ACC112 (cell line): ENCODE results near the gene SMYD2.

ENCODE experiments used
- H2AFZ ChIP-seq: fragments of 200-600 bp; sonication (generic); one replicate; pipeline ENCODE4 v1.6.0; 2017; ENCODE audit warnings: antibody characterized with exemption, low read length; ENCODE audit not compliant: unreplicated experiment
- H3K27ac ChIP-seq: fragments of 200-600 bp; sonication (generic); 2 replicates; pipeline ENCODE4 v1.5.1; 2014; ENCODE audit warnings: low read depth, mild to moderate bottlenecking, antibody characterized with exemption, low read length, moderate library complexity
- H3K27me3 ChIP-seq: fragments of 200-600 bp; sonication (generic); 2 replicates; pipeline ENCODE4 v1.6.1; 2014; ENCODE audit warnings: mild to moderate bottlenecking, antibody characterized with exemption, low read length, moderate library complexity, mixed read lengths; ENCODE audit not compliant: insufficient read depth
- H3K36me3 ChIP-seq: fragments of 200-600 bp; sonication (generic); 2 replicates; pipeline ENCODE4 v1.6.1; 2016; ENCODE audit warnings: mild to moderate bottlenecking, antibody characterized with exemption, low read length, moderate library complexity, mixed read lengths; ENCODE audit not compliant: insufficient read depth
- H3K4me1 ChIP-seq: fragments of 200-600 bp; sonication (generic); one replicate; pipeline ENCODE4 v1.6.1; 2016; ENCODE audit warnings: low read length, mixed read lengths; ENCODE audit not compliant: insufficient read depth, unreplicated experiment, control insufficient read depth
- H3K4me3 ChIP-seq: fragments of 200-600 bp; sonication (generic); 2 replicates; pipeline ENCODE4 v1.5.1; 2014; ENCODE audit warnings: mild to moderate bottlenecking, low read depth, low read length
- H3K79me2 ChIP-seq: fragments of 200-600 bp; sonication (generic); one replicate; pipeline ENCODE4 v1.6.0; 2016; ENCODE audit warnings: low read length; ENCODE audit not compliant: control insufficient read depth, unreplicated experiment, insufficient read depth

The SMYD2 gene

DNA sequence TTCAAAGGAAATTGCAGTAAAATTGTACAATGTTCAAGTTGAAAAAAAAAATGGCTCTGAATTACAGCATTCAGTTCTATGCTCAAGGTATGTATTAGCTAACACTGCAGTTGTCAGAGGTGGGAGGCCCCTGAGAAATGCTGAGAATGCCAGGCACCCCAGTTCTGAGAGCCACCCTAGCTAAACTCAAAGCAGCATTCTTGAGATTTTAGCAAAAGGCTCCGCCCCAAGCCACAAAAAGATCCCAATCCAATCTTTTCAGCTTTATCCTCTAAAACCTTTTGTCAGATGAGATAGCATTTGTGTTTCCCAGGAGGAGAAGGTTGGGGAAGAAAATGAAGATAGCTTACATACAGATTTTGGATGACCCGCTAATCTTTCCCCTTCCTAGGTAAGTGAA is 68.8 kb downstream of the SMYD2 start:
- H3K4me1 ChIP-seq, result peaks cover 8% of the 10 kb centered on the region
- H3K79me2 ChIP-seq, result no peaks in the 10 kb centered on the region
- no peak overlapping the region for H2AFZ ChIP-seq
- no peak overlapping the region for H3K27ac ChIP-seq
- peaks cover 50% of the 10 kb centered on the region for H3K36me3 ChIP-seq
- H3K4me3 ChIP-seq, result no peak overlapping the region
- no peaks in the 10 kb centered on the region for H3K27me3 ChIP-seq

DNA sequence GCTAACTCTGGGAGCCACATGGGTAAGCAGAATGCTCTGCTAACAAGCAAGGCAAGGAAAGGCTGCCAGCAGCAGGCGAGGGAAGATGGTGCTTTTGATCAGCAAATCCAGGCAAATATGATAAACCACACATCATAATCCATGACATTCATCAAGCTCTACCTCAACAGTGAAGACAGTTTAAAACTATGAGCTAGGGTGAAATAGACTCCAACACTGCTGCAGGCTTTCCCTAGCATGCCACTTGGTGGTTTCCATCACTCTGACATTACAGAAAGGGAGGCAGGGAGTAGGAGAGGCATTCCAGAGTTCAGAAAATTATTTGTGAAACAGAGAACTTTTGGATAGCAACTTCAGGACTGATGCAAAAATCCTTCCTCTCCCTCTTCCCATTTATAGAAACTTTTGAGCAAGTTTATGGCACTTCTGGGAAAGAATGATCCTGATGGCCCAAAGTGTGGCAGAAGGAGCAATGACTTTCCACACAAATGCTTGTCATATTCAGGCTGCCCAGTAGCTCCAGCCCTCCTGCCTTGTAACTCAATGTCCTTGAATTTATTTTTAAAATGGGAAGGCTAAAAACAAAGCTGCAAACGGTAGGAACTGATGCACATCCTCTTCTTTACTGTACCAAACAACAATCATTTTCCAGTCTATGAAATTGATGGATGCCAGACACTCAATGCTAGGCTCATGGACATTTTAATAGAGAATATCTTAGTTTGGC is 70.8 kb downstream of the SMYD2 start:
- H3K36me3 ChIP-seq, result peaks cover 55% of the 10 kb centered on the region
- peaks cover 8% of the 10 kb centered on the region for H3K4me1 ChIP-seq
- H3K79me2 ChIP-seq, result no peaks in the 10 kb centered on the region
- H3K27me3 ChIP-seq, result no peaks in the 10 kb centered on the region
- no peak overlapping the region for H3K4me3 ChIP-seq
- no peak overlapping the region for H2AFZ ChIP-seq
- H3K27ac ChIP-seq, result no peak overlapping the region

DNA sequence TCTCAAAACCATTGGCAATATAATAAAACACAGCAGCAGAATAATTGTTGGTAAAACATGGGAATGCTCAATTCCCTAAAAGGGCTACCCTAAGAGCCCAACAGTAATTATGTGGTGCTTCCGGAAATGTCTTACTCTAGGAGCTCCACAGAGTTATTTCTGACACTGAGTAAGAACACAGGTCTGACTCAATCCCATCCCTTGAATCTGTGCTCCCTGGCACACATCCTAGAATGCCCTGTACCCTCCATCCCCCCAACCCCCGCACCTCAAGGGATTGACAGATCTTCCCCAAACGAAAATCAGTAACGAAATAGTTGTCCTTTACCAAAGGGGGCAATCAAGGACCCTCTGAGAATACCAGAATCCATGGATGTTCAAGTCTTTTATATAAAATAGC is 71.9 kb downstream of the SMYD2 start:
- Histone ChIP-seq H3K27me3 (no peaks in the 10 kb centered on the region), H3K36me3 (peaks cover 46% of the 10 kb centered on the region)

DNA sequence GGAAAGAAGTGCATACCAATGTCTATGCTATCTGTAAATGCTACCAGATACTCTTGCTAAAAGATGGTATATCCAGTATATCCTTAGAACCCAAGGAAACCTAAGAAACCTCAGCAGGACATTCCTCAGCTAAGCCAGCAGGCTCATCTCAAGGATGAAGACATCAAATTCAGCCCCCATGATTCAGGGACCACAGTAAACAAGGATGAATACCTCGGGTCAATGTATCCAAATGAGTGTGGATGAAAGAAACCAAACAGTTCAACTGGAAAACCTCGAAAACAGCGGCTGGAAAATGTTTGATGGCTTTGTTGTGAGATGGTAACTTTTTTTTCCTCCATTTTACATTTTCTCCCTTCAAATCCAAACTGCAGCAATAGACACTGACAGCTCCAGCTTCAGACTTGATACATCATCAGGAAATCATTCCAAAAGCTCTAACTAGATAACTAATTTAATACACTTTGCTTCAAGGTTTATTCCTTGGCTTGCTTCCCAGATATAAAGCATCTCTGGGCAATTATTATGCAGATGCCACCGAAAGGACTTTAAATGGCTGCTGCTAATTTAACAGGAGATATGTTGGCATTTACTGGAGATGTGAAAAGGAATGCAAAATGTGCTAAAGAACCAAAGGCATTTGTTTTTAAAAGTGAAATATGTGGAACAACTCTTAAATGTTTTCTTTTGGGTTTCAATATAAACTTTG is 73.6 kb downstream of the SMYD2 start:
- Histone ChIP-seq H2AFZ (no peak overlapping the region), H3K27ac (no peak overlapping the region), H3K4me1 (peaks cover 8% of the 10 kb centered on the region), H3K79me2 (no peaks in the 10 kb centered on the region), H3K36me3 (peaks cover 39% of the 10 kb centered on the region), H3K27me3 (no peaks in the 10 kb centered on the region), H3K4me3 (no peak overlapping the region)

More for the DNA sequence above, 71.9 kb downstream of the SMYD2 start:
- no peaks in the 10 kb centered on the region for H3K79me2 ChIP-seq
- H3K4me1 ChIP-seq, result peaks cover 8% of the 10 kb centered on the region
- no peak overlapping the region for H3K27ac ChIP-seq
- no peak overlapping the region for H2AFZ ChIP-seq
- no peak overlapping the region for H3K4me3 ChIP-seq

DNA sequence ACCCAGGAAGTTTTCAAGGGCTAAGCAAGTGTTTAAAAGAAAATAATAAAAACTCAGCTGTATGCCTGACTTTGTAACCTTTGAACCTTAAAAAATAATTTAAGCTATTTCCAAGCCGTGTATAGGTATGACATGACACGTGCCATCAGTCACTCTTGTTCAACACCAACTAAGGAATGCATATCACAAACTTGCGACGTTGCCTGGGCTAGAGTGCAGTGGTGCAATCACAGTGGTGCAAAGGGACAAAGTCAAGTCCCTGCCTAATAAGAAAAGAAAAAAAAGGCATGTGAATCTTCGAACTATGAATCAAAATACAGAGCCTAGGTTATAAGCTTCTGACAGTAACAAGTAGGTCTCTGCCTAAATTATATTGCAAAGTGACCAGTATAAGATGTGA is 79.2 kb downstream of the SMYD2 start:
- H3K4me1 ChIP-seq, result peaks cover 38% of the 10 kb centered on the region
- H3K79me2 ChIP-seq, result peaks cover 20% of the 10 kb centered on the region
- no peak overlapping the region for H3K4me3 ChIP-seq
- no peaks in the 10 kb centered on the region for H3K27me3 ChIP-seq
- no peak overlapping the region for H2AFZ ChIP-seq
- peaks cover 49% of the 10 kb centered on the region for H3K36me3 ChIP-seq
- no peak overlapping the region for H3K27ac ChIP-seq

DNA sequence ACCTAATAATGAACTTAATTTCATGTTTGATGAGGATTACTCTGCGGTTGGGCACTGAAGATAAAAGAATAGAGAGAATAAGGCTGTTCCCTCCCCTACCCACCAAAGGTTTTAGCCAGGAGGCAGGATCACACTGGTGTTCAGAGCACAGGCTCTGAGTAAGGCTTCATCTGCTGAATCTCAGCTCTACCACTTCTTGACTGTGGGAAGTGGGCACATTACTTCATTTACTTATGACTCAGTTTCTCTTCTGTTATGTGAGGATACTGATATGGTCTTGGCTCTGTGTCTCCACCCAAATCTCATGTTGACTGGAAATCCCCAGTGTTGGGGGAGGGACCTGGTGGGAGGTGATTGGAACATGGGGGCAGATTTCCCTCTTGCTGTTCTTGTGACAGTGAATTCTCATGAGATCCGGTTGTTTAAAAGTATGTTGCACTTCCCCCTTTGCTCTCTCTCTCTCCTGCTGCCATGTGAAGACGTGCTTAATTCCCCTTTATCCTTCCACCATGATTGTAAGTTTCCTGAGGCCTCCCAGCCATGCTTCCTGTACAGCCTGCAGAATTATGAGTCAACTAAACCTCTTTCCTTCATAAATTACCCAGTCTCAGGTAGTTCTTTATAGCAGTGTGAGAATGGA is 79.7 kb downstream of the SMYD2 start:
- H2AFZ ChIP-seq, result no peak overlapping the region
- H3K4me1 ChIP-seq, result peaks cover 40% of the 10 kb centered on the region
- H3K4me3 ChIP-seq, result no peak overlapping the region
- H3K36me3 ChIP-seq, result peaks cover 44% of the 10 kb centered on the region
- no peak overlapping the region for H3K27ac ChIP-seq
- H3K27me3 ChIP-seq, result no peaks in the 10 kb centered on the region
- peaks cover 20% of the 10 kb centered on the region for H3K79me2 ChIP-seq

DNA sequence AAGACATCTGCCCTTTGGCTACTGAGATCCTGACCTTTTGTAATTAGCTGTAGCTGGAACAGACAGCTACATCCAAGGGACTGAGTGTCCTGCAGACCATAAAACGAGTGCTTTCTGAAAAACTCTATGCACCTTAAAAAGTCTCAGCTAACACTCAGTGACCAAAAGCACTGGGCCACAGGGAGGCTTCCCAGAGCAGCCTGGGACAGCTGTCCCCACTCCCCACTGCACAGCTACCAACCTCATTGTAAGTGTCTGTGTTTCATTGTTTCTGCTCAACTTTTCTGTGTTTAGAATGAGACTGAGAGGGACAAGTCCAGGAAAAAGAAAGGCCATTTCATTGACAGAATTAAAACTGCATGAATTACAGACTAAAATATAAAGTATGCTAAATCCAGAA is 80.7 kb downstream of the SMYD2 start:
- H3K79me2 ChIP-seq, result peaks cover 20% of the 10 kb centered on the region
- H3K36me3 ChIP-seq, result peaks cover 38% of the 10 kb centered on the region
- H2AFZ ChIP-seq, result no peak overlapping the region
- no peaks in the 10 kb centered on the region for H3K27me3 ChIP-seq
- peak overlapping the region; percentile 72 for H3K27ac ChIP-seq
- H3K4me3 ChIP-seq, result no peak overlapping the region
- peaks cover 40% of the 10 kb centered on the region for H3K4me1 ChIP-seq

DNA sequence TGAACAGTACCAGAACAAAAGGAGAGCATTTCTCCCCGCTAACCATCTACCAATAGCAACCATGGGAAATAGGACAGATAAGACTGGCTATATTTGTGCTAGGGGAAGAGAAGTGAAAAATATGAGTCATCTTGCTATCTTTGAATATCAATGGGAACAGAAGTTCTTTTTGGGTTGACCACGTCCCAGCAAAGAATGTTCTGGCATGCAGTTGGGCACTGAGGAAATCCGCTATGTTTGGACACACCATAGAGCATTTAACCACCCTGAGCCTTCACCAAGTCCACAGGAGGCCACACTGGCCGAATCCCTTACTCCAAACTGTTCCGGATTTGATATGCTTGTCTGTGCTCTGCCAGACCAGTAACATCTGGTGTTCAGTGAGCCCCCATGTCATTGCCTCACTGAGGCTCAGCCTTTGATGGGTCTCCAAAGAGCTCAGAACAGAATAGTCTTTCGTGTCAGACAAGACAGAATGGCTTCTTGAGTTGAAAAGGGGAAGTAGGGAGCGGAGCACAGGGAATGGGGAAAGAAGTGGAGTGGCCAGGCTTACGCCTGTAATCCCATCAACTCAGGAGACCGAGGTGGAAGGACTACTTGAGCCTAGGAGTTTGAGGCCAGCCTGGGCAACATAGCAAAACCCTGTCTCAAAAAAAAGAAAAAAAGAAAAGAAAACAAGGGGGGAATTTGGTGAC is 81.4 kb downstream of the SMYD2 start:
- H3K4me1 ChIP-seq, result peaks cover 40% of the 10 kb centered on the region
- H3K79me2 ChIP-seq, result peaks cover 20% of the 10 kb centered on the region
- no peaks in the 10 kb centered on the region for H3K27me3 ChIP-seq
- no peak overlapping the region for H3K4me3 ChIP-seq
- peaks cover 40% of the 10 kb centered on the region for H3K36me3 ChIP-seq
- H2AFZ ChIP-seq, result no peak overlapping the region
- peak overlapping the region; percentile 72 for H3K27ac ChIP-seq

DNA sequence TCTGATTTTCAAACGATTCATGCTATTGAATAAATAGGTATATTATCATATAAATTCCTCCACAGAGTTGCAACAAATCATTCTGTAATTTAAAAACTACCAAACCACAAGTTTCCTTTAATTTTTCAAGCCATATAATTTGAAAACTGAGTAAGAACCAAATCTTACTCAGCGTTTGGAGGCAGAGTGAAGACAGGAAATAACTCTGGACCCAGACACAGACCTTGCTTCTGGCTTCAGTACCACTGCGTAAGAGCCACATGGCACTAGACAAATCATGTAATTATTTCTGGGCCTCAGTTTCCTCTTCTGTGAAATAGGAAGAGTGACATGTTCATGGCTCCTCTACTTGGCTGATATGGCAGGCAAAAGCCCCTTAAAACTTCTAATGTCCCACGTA is 82.4 kb downstream of the SMYD2 start:
- Histone ChIP-seq H3K27ac (peak overlapping the region; percentile 72), H3K4me3 (peak overlapping the region; percentile 1; the same call in 1 of the 2 replicates), H3K36me3 (peaks cover 47% of the 10 kb centered on the region), H3K79me2 (peaks cover 20% of the 10 kb centered on the region), H3K27me3 (no peaks in the 10 kb centered on the region), H2AFZ (no peak overlapping the region), H3K4me1 (peaks cover 40% of the 10 kb centered on the region)

DNA sequence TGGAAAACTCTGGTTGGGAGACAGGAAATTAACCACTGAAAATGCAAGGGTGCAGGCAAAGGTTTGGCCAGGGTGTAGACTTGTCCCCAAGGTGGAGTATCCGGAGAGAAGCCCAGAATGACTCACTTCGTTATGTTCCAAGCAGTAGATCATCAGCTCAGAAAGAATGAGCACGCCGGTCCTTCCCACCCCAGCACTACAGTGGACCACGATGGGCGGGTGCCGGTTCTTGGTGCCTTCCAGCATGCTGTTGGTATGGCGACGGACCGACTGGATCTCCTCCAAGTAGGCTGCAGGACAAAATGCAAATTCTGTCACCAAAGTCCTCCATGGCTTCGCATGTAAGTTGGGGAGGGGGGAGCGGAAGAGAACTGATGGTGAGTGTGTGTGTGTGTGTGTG is 83.4 kb downstream of the SMYD2 start:
- Histone ChIP-seq H3K79me2 (peaks cover 20% of the 10 kb centered on the region), H3K4me3 (no peak overlapping the region; the same call in 1 of the 2 replicates), H3K27me3 (no peaks in the 10 kb centered on the region), H3K4me1 (peaks cover 40% of the 10 kb centered on the region), H3K27ac (peak overlapping the region; percentile 72), H2AFZ (no peak overlapping the region), H3K36me3 (peaks cover 56% of the 10 kb centered on the region)
